ENCODE data around the gene GLG1.
"Not testable (repeated sequence)": the region's sequence is repeated elsewhere in the genome, so short reads cannot be mapped to it uniquely, and the experiment has no call there.

GLG1 gene

GRCh38 chr16:74431516-74431915, 175.4 kb downstream of the GLG1 start:
- H3K9me2 ChIP-seq (replicated peaks; ENCODE audit: insufficient read depth, low read length) = no peaks in the 10 kb centered on the region
- H3K79me2 ChIP-seq (ENCODE audit: low read length) = no peaks in the 10 kb centered on the region
- no peak overlapping the region for H2AFZ ChIP-seq (ENCODE audit: low read length)
- DNase-seq = no peak
- H3K27me3 ChIP-seq (replicated peaks; ENCODE audit: insufficient read depth, low read length) = no peaks in the 10 kb centered on the region
- H3K9ac ChIP-seq (ENCODE audit: low read length) = no peak overlapping the region
- H3K4me2 ChIP-seq (ENCODE audit: low read depth, low read length) = no peak overlapping the region
- H3K4me1 ChIP-seq (ENCODE audit: low read length) = no peaks in the 10 kb centered on the region
- H4K20me1 ChIP-seq (ENCODE audit: insufficient read depth, low read length) = no peaks in the 10 kb centered on the region
- TF ChIP-seq EZH2phosphoT487 (IDR thresholded peaks at IDR 0.05; ENCODE audit: low read length) = no peak
- no peak overlapping the region for H3K4me3 ChIP-seq (ENCODE audit: low read length)
- no peaks in the 10 kb centered on the region for H3K36me3 ChIP-seq (replicated peaks; ENCODE audit: insufficient read depth, low read length)
- H3K9me3 ChIP-seq (replicated peaks; ENCODE audit: insufficient read depth, low read length) = no peaks in the 10 kb centered on the region
- H3F3A ChIP-seq (ENCODE audit: insufficient read depth, low read length) = no peaks in the 10 kb centered on the region
- no peak overlapping the region for H3K27ac ChIP-seq (ENCODE audit: low read length)

- H4K20me1 ChIP-seq (ENCODE audit: insufficient read depth, low read length); H3K9ac ChIP-seq (ENCODE audit: low read length); H3K4me1 ChIP-seq (ENCODE audit: low read length); H3F3A ChIP-seq (ENCODE audit: insufficient read depth, low read length); H3K79me2 ChIP-seq (ENCODE audit: low read length); H3K4me3 ChIP-seq (ENCODE audit: low read length); H3K27ac ChIP-seq (ENCODE audit: low read length); H3K36me3 ChIP-seq (replicated peaks; ENCODE audit: insufficient read depth, low read length); H3K9me3 ChIP-seq (replicated peaks; ENCODE audit: insufficient read depth, low read length); H3K9me2 ChIP-seq (replicated peaks; ENCODE audit: insufficient read depth, low read length); DNase-seq; H3K4me2 ChIP-seq (ENCODE audit: low read depth, low read length); H2AFZ ChIP-seq (ENCODE audit: low read length); H3K27me3 ChIP-seq (replicated peaks; ENCODE audit: insufficient read depth, low read length): not testable (repeated sequence)
- peak; percentile 40 for TF ChIP-seq CTCF (IDR thresholded peaks at IDR 0.05; ENCODE audit: low read length)
Measured at GRCh38 chr16:74430036-74430712, 176.7 kb downstream of the GLG1 start.

GRCh38 chr16:74428493-74428892, 178.4 kb downstream of the GLG1 start:
- H3K36me3 ChIP-seq (replicated peaks; ENCODE audit: insufficient read depth, low read length); H3K9me2 ChIP-seq (replicated peaks; ENCODE audit: insufficient read depth, low read length); H3F3A ChIP-seq (ENCODE audit: insufficient read depth, low read length); H3K4me3 ChIP-seq (ENCODE audit: low read length); H3K9ac ChIP-seq (ENCODE audit: low read length); H3K27ac ChIP-seq (ENCODE audit: low read length); H3K9me3 ChIP-seq (replicated peaks; ENCODE audit: insufficient read depth, low read length); H4K20me1 ChIP-seq (ENCODE audit: insufficient read depth, low read length); DNase-seq; H2AFZ ChIP-seq (ENCODE audit: low read length); H3K79me2 ChIP-seq (ENCODE audit: low read length); H3K4me1 ChIP-seq (ENCODE audit: low read length); H3K4me2 ChIP-seq (ENCODE audit: low read depth, low read length); H3K27me3 ChIP-seq (replicated peaks; ENCODE audit: insufficient read depth, low read length): not testable (repeated sequence)

- H3K9ac ChIP-seq (ENCODE audit: low read length); H2AFZ ChIP-seq (ENCODE audit: low read length); DNase-seq; H4K20me1 ChIP-seq (ENCODE audit: insufficient read depth, low read length); H3K36me3 ChIP-seq (replicated peaks; ENCODE audit: insufficient read depth, low read length); H3F3A ChIP-seq (ENCODE audit: insufficient read depth, low read length); H3K4me3 ChIP-seq (ENCODE audit: low read length); H3K9me3 ChIP-seq (replicated peaks; ENCODE audit: insufficient read depth, low read length); H3K4me2 ChIP-seq (ENCODE audit: low read depth, low read length); H3K9me2 ChIP-seq (replicated peaks; ENCODE audit: insufficient read depth, low read length); H3K27ac ChIP-seq (ENCODE audit: low read length); H3K79me2 ChIP-seq (ENCODE audit: low read length); H3K4me1 ChIP-seq (ENCODE audit: low read length); H3K27me3 ChIP-seq (replicated peaks; ENCODE audit: insufficient read depth, low read length): not testable (repeated sequence)
Measured at GRCh38 chr16:74425751-74426150, 181.2 kb downstream of the GLG1 start.

- H3K4me2 ChIP-seq (ENCODE audit: low read depth, low read length); H3K9me3 ChIP-seq (replicated peaks; ENCODE audit: insufficient read depth, low read length); H2AFZ ChIP-seq (ENCODE audit: low read length); H3K9me2 ChIP-seq (replicated peaks; ENCODE audit: insufficient read depth, low read length); H3K79me2 ChIP-seq (ENCODE audit: low read length); H3K9ac ChIP-seq (ENCODE audit: low read length); H3K36me3 ChIP-seq (replicated peaks; ENCODE audit: insufficient read depth, low read length); H3K27me3 ChIP-seq (replicated peaks; ENCODE audit: insufficient read depth, low read length); H3K4me1 ChIP-seq (ENCODE audit: low read length); H3K27ac ChIP-seq (ENCODE audit: low read length); H4K20me1 ChIP-seq (ENCODE audit: insufficient read depth, low read length); H3F3A ChIP-seq (ENCODE audit: insufficient read depth, low read length); DNase-seq; H3K4me3 ChIP-seq (ENCODE audit: low read length): not testable (repeated sequence)
Measured at GRCh38 chr16:74423721-74424120, 183.2 kb downstream of the GLG1 start.

GRCh38 chr16:74422086-74422485, 184.8 kb downstream of the GLG1 start:
- H3K9me3 ChIP-seq (replicated peaks; ENCODE audit: insufficient read depth, low read length); H3K27ac ChIP-seq (ENCODE audit: low read length); H3F3A ChIP-seq (ENCODE audit: insufficient read depth, low read length); H3K4me3 ChIP-seq (ENCODE audit: low read length); H3K4me1 ChIP-seq (ENCODE audit: low read length); H3K27me3 ChIP-seq (replicated peaks; ENCODE audit: insufficient read depth, low read length); H3K9ac ChIP-seq (ENCODE audit: low read length); H3K9me2 ChIP-seq (replicated peaks; ENCODE audit: insufficient read depth, low read length); H3K36me3 ChIP-seq (replicated peaks; ENCODE audit: insufficient read depth, low read length); H2AFZ ChIP-seq (ENCODE audit: low read length); H3K79me2 ChIP-seq (ENCODE audit: low read length); H4K20me1 ChIP-seq (ENCODE audit: insufficient read depth, low read length); DNase-seq; H3K4me2 ChIP-seq (ENCODE audit: low read depth, low read length): not testable (repeated sequence)

GRCh38 chr16:74421482-74421785, 185.5 kb downstream of the GLG1 start:
- not testable (repeated sequence) for H2AFZ ChIP-seq (ENCODE audit: low read length); H4K20me1 ChIP-seq (ENCODE audit: insufficient read depth, low read length); H3K27me3 ChIP-seq (replicated peaks; ENCODE audit: insufficient read depth, low read length); H3F3A ChIP-seq (ENCODE audit: insufficient read depth, low read length); H3K9ac ChIP-seq (ENCODE audit: low read length); DNase-seq; H3K4me3 ChIP-seq (ENCODE audit: low read length); H3K9me2 ChIP-seq (replicated peaks; ENCODE audit: insufficient read depth, low read length); H3K79me2 ChIP-seq (ENCODE audit: low read length); H3K4me2 ChIP-seq (ENCODE audit: low read depth, low read length); H3K4me1 ChIP-seq (ENCODE audit: low read length); H3K9me3 ChIP-seq (replicated peaks; ENCODE audit: insufficient read depth, low read length); H3K36me3 ChIP-seq (replicated peaks; ENCODE audit: insufficient read depth, low read length); H3K27ac ChIP-seq (ENCODE audit: low read length)
